ENCODE results near the gene KCNJ14.

DNA sequence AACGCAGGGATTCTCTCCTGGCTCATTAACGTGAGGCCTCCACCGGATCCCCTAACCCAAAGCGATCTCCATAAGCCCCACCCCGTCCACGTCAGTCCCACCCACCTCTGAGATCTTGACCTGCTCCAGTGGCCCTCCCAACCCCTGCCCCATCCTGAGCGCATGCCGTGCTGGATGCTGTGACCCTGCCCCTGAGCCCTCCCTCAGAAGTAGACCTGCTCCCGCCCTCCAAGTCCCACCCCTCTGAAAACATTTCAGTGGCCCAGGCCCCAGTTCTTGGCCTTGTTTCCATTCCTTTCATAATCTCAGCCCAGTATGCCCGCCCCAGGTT lies 36.4 kb downstream of the KCNJ14 start:
- TF ChIP-seq, protein P1, sequence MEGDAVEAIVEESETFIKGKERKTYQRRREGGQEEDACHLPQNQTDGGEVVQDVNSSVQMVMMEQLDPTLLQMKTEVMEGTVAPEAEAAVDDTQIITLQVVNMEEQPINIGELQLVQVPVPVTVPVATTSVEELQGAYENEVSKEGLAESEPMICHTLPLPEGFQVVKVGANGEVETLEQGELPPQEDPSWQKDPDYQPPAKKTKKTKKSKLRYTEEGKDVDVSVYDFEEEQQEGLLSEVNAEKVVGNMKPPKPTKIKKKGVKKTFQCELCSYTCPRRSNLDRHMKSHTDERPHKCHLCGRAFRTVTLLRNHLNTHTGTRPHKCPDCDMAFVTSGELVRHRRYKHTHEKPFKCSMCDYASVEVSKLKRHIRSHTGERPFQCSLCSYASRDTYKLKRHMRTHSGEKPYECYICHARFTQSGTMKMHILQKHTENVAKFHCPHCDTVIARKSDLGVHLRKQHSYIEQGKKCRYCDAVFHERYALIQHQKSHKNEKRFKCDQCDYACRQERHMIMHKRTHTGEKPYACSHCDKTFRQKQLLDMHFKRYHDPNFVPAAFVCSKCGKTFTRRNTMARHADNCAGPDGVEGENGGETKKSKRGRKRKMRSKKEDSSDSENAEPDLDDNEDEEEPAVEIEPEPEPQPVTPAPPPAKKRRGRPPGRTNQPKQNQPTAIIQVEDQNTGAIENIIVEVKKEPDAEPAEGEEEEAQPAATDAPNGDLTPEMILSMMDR (IDR thresholded peaks at IDR 0.05), result no peak
- no peak for TF ChIP-seq POLR2AphosphoS5 (IDR thresholded peaks at IDR 0.05)
- TF ChIP-seq POLR2A (IDR thresholded peaks at IDR 0.05), result no peak
- no peak for TF ChIP-seq EP300 (IDR thresholded peaks at IDR 0.05)
